ENCODE measurements around the gene STEAP2.

STEAP2 gene

DNA sequence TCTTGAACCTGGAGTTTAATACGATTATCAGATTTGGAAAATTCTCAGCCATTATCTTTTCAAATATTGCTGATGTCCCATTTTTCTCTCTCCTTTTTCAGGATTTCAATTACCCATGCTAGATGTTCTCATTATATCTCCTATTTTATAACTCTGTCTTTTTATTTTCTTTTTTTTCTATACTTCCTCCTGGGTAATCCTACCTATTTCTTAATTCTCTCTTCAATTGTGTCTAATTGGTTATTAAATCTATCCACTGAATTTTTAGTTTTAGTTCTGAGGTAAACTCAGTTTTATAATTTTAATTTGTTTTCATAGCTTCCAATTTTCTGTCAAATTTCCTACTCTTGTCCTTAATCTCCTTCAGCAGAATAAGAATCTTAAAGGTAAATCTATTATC is 41.6 kb upstream of the STEAP2 start:
- TF ChIP-seq, protein P1, sequence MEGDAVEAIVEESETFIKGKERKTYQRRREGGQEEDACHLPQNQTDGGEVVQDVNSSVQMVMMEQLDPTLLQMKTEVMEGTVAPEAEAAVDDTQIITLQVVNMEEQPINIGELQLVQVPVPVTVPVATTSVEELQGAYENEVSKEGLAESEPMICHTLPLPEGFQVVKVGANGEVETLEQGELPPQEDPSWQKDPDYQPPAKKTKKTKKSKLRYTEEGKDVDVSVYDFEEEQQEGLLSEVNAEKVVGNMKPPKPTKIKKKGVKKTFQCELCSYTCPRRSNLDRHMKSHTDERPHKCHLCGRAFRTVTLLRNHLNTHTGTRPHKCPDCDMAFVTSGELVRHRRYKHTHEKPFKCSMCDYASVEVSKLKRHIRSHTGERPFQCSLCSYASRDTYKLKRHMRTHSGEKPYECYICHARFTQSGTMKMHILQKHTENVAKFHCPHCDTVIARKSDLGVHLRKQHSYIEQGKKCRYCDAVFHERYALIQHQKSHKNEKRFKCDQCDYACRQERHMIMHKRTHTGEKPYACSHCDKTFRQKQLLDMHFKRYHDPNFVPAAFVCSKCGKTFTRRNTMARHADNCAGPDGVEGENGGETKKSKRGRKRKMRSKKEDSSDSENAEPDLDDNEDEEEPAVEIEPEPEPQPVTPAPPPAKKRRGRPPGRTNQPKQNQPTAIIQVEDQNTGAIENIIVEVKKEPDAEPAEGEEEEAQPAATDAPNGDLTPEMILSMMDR (IDR thresholded peaks at IDR 0.05; ENCODE audit: poor library complexity, severe bottlenecking): no peak
- no peak overlapping the region for H3K4me3 ChIP-seq (ENCODE audit: severe bottlenecking)
- no peaks in the 10 kb centered on the region for H3K27me3 ChIP-seq (ENCODE audit: insufficient read depth, poor library complexity, severe bottlenecking)
- no peaks in the 10 kb centered on the region for H3K9me3 ChIP-seq (ENCODE audit: severe bottlenecking)
- DNase-seq (ENCODE audit: low spot score): no peak
- ATAC-seq (ENCODE audit: low read depth): no peak
- no peak overlapping the region for H3K27ac ChIP-seq (ENCODE audit: poor library complexity, severe bottlenecking)
- H3K4me1 ChIP-seq (ENCODE audit: insufficient read depth, poor library complexity, severe bottlenecking): no peaks in the 10 kb centered on the region
- H3K36me3 ChIP-seq (ENCODE audit: low read depth): no peaks in the 10 kb centered on the region

DNA sequence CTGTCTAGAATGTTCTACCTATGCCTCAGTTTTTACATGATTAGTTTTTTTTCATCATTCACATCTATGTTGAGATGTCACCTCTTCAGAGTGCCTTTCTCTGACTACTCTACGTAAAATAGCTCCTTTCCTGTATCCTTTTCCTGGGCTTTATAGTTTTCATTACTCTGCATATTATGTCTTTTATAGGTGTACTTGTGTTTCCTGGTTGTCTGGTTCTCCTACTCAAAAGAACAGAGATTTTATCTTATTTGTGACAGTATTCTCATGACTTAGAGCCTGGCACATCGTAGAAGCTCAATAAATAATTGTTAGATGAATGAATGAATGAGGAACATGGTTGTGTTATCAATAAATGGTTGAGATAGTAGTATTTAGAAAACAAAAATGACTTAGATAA is 39.4 kb upstream of the STEAP2 start:
- H3K27me3 ChIP-seq (ENCODE audit: insufficient read depth, poor library complexity, severe bottlenecking): no peaks in the 10 kb centered on the region
- ATAC-seq (ENCODE audit: low read depth) (no peak), DNase-seq (ENCODE audit: low spot score) (no peak)
- TF ChIP-seq, protein P1 (IDR thresholded peaks at IDR 0.05; ENCODE audit: poor library complexity, severe bottlenecking): no peak
- no peak overlapping the region for H3K27ac ChIP-seq (ENCODE audit: poor library complexity, severe bottlenecking)
- H3K9me3 ChIP-seq (ENCODE audit: severe bottlenecking): no peaks in the 10 kb centered on the region
- no peak overlapping the region for H3K4me3 ChIP-seq (ENCODE audit: severe bottlenecking)
- no peaks in the 10 kb centered on the region for H3K4me1 ChIP-seq (ENCODE audit: insufficient read depth, poor library complexity, severe bottlenecking)
- H3K36me3 ChIP-seq (ENCODE audit: low read depth): no peaks in the 10 kb centered on the region

DNA sequence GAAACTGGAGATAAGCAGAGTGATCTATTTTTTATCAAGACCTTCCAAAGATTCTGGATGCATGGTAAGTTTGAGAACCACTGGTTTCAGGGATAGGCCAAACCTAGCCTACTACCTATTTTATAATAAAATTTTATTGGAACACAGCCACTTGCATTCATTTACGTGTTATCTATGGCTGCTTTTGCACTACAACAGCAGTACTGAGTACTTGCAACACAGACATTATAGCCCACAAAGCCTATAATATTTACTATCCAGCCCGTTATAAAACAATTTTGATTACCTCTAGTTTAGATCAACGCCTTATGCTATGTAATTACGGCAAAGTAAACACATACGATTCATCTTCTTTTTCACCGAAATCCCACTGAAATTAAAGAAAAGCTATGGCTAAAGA is 38.9 kb upstream of the STEAP2 start:
- H3K27ac ChIP-seq (ENCODE audit: poor library complexity, severe bottlenecking): no peak overlapping the region
- ATAC-seq (ENCODE audit: low read depth): no peak
- TF ChIP-seq, protein P1 (IDR thresholded peaks at IDR 0.05; ENCODE audit: poor library complexity, severe bottlenecking): no peak
- H3K4me1 ChIP-seq (ENCODE audit: insufficient read depth, poor library complexity, severe bottlenecking): peaks cover 3% of the 10 kb centered on the region
- H3K9me3 ChIP-seq (ENCODE audit: severe bottlenecking): no peaks in the 10 kb centered on the region
- H3K27me3 ChIP-seq (ENCODE audit: insufficient read depth, poor library complexity, severe bottlenecking): no peaks in the 10 kb centered on the region
- H3K4me3 ChIP-seq (ENCODE audit: severe bottlenecking): no peak overlapping the region
- no peak for DNase-seq (ENCODE audit: low spot score)
- no peaks in the 10 kb centered on the region for H3K36me3 ChIP-seq (ENCODE audit: low read depth)

DNA sequence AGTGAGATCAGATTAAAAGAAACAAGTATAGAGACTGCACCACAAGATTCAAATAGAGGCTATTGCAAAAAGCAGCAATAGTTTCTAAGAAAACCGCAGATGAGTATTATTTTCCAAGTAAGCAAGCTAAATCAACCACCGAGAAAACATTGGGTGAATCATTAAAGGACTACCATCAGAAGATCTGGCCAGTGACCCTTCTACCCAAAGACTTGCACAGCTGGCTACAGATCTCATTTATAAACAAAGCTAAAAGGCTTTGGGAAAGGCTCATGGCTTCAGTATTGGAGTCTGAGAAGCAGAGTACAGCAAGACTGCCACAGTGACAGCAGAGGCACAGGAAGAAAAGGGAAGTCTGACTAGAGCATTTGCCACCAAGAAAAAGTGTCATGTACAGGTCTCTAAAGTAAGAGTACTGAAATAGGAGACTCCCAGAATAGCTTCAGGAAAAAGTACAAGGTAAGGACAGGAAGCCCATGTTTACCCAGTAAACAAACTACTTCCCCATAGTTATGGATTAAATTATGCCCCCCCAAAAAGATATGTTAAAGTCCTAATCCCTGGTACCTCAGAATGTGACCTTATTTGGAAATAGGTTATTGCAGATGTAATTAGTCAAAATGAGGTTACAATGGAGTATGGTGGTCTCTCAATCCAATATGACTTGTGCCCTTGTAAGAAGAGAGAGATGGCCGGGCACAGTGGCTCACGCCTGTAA is 38.3 kb upstream of the STEAP2 start:
- no peaks in the 10 kb centered on the region for H3K9me3 ChIP-seq (ENCODE audit: severe bottlenecking)
- no peaks in the 10 kb centered on the region for H3K27me3 ChIP-seq (ENCODE audit: insufficient read depth, poor library complexity, severe bottlenecking)
- no peak overlapping the region for H3K27ac ChIP-seq (ENCODE audit: poor library complexity, severe bottlenecking)
- ATAC-seq (ENCODE audit: low read depth) (no peak), DNase-seq (ENCODE audit: low spot score) (no peak)
- no peaks in the 10 kb centered on the region for H3K36me3 ChIP-seq (ENCODE audit: low read depth)
- no peak overlapping the region for H3K4me3 ChIP-seq (ENCODE audit: severe bottlenecking)
- TF ChIP-seq, protein P1 (IDR thresholded peaks at IDR 0.05; ENCODE audit: poor library complexity, severe bottlenecking): no peak
- peaks cover 10% of the 10 kb centered on the region for H3K4me1 ChIP-seq (ENCODE audit: insufficient read depth, poor library complexity, severe bottlenecking)

DNA sequence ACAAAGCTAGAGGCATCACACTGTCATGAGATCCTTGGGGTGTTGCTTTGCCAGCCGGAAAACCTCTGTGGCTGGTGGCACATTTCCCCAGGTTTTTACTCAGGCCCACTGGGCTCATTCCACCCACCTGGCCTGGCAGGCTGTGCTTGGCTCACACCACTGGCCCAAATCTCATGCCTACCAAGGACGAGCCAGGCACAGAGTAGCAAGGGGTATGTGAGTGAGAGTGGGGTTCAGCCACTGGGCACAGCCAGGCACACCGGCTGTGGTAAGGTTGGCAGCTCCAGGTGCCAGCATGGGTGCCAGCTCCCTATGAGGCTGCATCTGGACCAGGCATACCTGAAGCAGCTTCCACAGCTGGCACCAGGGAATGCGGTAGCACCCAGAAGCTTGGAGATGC is 35.9 kb upstream of the STEAP2 start:
- Histone ChIP-seq H3K4me3 (ENCODE audit: severe bottlenecking) (no peak overlapping the region), H3K27ac (ENCODE audit: poor library complexity, severe bottlenecking) (no peak overlapping the region), H3K9me3 (ENCODE audit: severe bottlenecking) (no peaks in the 10 kb centered on the region), H3K4me1 (ENCODE audit: insufficient read depth, poor library complexity, severe bottlenecking) (peaks cover 33% of the 10 kb centered on the region), H3K36me3 (ENCODE audit: low read depth) (no peaks in the 10 kb centered on the region), H3K27me3 (ENCODE audit: insufficient read depth, poor library complexity, severe bottlenecking) (no peaks in the 10 kb centered on the region)
- TF ChIP-seq, protein P1 (IDR thresholded peaks at IDR 0.05; ENCODE audit: poor library complexity, severe bottlenecking): no peak
- DNase-seq (ENCODE audit: low spot score) (no peak), ATAC-seq (ENCODE audit: low read depth) (no peak)
